ENCODE data around the gene ATG4A.

ATG4A gene

DNA sequence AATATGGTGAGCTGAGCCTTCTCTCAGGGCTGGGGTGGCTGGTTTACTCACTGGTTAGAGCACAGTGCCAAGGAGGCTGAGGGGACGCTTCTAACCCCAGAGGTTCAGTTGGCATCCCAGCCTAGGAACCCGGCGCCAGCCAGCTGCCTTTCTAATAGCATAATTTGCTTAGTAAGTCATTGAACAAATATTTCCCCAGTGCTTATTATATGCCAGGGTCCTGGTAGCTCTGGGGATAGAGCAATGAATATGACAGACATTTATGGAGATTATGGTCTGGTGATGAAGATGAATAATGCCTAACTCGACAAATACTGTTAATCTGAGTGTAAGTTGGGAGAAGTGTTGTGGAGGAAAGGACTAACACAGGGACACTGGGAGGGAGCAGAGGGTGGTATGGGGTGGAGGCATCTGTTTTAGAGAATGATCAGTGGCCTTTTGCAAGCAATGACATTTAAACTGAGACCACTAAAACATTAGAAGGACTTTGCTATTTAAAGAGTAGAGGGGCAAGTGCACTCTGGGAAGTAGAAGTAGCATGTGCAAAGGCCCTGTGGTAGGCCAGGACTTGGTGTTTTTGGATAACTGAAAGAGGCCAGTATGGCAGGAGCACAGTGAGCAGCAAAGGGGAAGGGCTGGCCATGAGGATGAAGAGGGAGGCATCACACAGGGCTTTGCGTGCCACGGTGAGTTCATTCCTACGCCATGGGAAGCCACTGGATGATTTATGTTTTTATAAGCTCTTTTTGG is 71.9 kb downstream of the ATG4A start:
- Histone ChIP-seq H3K27ac (ENCODE audit: insufficient read depth, low read length, poor library complexity, severe bottlenecking) (no peak overlapping the region), H3K4me1 (ENCODE audit: control insufficient read depth, insufficient read depth, low read length, poor library complexity, severe bottlenecking) (no peaks in the 10 kb centered on the region), H3K9me3 (ENCODE audit: control insufficient read depth, low read length) (no peaks in the 10 kb centered on the region), H3K36me3 (ENCODE audit: control insufficient read depth, insufficient read depth, low read length) (no peaks in the 10 kb centered on the region), H3K27me3 (replicated peaks; ENCODE audit: control insufficient read depth, insufficient read depth, low read length, poor library complexity, severe bottlenecking) (no peaks in the 10 kb centered on the region), H3K4me3 (ENCODE audit: insufficient read depth, low read depth, low read length, poor library complexity, severe bottlenecking) (no peak overlapping the region)
- no peak for DNase-seq

DNA sequence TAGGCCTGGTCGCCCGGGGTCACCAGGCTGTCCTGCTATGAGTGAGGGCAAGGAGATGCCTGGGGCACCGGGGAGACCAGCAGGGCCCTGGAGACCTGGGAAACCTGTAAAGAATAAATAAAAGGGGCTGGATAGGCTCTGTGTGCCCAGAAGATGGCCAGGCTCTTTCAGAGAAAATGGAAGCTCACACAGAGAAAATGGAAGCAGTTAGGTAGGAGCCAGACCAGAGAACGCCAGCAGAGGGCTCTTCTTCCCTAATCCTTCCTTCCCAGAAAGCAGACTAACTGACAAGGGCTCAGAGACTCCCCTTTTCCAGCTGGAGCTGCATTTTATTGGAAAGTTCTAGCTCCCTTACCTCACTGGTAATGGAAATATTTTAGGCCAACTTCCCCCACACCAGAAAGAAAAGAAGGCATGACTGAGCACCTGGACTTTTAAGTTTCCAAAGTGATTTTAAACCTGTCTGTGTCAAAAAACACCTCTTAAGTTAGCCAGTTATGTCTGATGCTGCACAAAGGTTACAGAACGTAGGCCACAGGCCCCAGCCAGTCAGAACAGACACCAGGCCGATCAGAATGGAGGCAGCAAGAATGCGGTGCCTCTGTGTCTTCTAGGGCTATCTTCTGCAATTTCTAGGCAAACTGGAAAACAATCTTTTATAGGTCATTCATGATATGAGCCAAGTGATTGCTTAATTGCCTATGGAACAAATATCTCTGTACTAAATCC is 74.0 kb downstream of the ATG4A start:
- DNase-seq = no peak

DNA sequence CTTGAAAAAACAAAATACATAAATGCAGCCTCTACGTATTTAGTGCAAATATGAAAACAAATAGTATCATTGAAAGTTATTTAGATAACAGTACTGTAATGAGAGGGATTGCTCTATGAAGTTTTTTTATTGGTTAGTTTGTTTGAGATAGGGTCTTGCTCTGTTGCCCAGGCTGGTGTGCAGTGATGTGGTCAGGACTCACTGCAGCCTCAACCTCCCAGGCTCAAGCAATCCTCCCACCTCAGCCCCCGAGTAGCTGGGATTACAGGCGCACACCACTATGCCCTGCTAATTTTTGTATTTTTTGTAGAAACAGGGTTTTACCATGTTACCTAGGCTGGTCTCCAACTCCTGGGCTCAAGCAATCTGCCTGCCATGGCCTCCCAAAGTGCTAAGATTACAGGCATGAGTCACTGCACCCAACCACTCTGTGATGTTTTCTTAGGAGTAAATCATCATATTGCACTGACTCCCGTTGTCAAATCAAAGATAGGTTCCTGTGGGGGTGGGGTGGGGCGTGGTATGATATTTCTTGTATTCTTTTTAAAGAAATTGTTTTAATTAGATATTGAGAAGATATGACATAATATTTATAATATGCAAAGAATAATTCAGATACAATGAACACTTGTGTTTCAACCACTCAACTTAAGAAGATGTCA is 75.8 kb downstream of the ATG4A start:
- no peaks in the 10 kb centered on the region for H3K36me3 ChIP-seq (ENCODE audit: control insufficient read depth, insufficient read depth, low read length)
- H3K27ac ChIP-seq (ENCODE audit: insufficient read depth, low read length, poor library complexity, severe bottlenecking) = no peak overlapping the region
- no peaks in the 10 kb centered on the region for H3K4me1 ChIP-seq (ENCODE audit: control insufficient read depth, insufficient read depth, low read length, poor library complexity, severe bottlenecking)
- no peaks in the 10 kb centered on the region for H3K9me3 ChIP-seq (ENCODE audit: control insufficient read depth, low read length)
- no peak for DNase-seq
- H3K4me3 ChIP-seq (ENCODE audit: insufficient read depth, low read depth, low read length, poor library complexity, severe bottlenecking) = no peak overlapping the region
- H3K27me3 ChIP-seq (replicated peaks; ENCODE audit: control insufficient read depth, insufficient read depth, low read length, poor library complexity, severe bottlenecking) = no peaks in the 10 kb centered on the region

More for the DNA sequence above, 74.0 kb downstream of the ATG4A start:
- Histone ChIP-seq H3K9me3 (ENCODE audit: control insufficient read depth, low read length) (no peaks in the 10 kb centered on the region), H3K27ac (ENCODE audit: insufficient read depth, low read length, poor library complexity, severe bottlenecking) (no peak overlapping the region), H3K4me1 (ENCODE audit: control insufficient read depth, insufficient read depth, low read length, poor library complexity, severe bottlenecking) (no peaks in the 10 kb centered on the region), H3K36me3 (ENCODE audit: control insufficient read depth, insufficient read depth, low read length) (no peaks in the 10 kb centered on the region), H3K27me3 (replicated peaks; ENCODE audit: control insufficient read depth, insufficient read depth, low read length, poor library complexity, severe bottlenecking) (no peaks in the 10 kb centered on the region), H3K4me3 (ENCODE audit: insufficient read depth, low read depth, low read length, poor library complexity, severe bottlenecking) (no peak overlapping the region)

DNA sequence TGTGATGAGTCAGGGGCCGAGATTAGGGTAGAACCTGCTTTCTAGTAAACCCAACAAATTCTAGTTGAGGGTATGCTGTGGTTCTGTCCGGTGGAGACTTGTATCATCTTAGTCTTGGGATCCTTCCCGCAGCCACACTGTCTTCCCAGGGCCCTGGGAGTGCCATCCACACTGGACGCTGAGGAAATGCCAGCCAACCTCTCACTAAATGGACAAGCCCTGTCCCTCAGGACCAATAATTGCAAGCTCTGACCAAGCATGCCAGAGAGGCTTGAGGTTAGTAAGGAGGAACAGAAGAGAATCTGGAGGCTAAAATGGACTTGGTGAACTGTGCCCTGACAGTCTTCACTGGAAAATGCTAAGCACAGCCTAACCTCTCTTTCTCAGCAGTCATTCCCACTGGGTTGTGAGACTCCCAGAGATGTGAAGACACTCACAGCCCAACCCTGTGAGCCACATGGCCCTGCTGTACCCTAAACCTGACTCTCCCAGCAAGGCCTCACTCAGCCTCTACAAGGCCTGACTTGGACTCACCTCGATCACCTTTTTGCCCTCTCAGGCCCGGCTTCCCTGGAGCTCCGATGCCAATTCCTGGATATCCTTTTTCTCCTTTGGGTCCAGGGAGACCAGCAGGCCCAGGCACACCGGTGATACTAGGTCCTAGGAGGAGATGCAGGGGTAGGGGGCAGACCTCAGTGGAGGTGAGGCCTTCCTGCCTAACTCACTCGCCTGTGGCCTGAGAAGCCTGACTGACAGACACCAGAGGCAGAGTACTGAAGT is 77.6 kb downstream of the ATG4A start:
- Histone ChIP-seq H3K36me3 (ENCODE audit: control insufficient read depth, insufficient read depth, low read length) (no peaks in the 10 kb centered on the region), H3K9me3 (ENCODE audit: control insufficient read depth, low read length) (no peaks in the 10 kb centered on the region), H3K27ac (ENCODE audit: insufficient read depth, low read length, poor library complexity, severe bottlenecking) (no peak overlapping the region), H3K4me1 (ENCODE audit: control insufficient read depth, insufficient read depth, low read length, poor library complexity, severe bottlenecking) (no peaks in the 10 kb centered on the region), H3K4me3 (ENCODE audit: insufficient read depth, low read depth, low read length, poor library complexity, severe bottlenecking) (no peak overlapping the region), H3K27me3 (replicated peaks; ENCODE audit: control insufficient read depth, insufficient read depth, low read length, poor library complexity, severe bottlenecking) (no peaks in the 10 kb centered on the region)
- no peak for DNase-seq

DNA sequence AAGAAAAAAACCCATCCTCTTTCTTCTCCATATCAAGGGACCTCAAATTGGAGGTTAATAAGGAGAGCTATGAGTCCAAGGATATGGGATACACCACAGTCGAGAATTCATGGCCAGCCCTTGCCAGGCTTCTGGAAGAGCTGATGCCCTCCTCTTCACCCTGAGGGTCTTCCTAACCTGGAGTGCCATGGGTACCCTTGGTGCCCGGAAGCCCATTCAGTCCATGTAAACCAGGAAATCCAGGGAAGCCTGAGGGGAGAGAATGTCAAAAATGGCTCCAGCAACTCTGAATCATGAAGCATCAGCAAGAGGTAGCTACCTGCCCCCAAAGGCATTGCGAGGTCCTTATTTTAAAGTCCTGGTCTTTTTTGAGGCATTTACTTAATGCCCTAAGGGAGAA is 78.2 kb downstream of the ATG4A start:
- Histone ChIP-seq H3K27ac (ENCODE audit: insufficient read depth, low read length, poor library complexity, severe bottlenecking) (no peak overlapping the region), H3K27me3 (replicated peaks; ENCODE audit: control insufficient read depth, insufficient read depth, low read length, poor library complexity, severe bottlenecking) (no peaks in the 10 kb centered on the region), H3K9me3 (ENCODE audit: control insufficient read depth, low read length) (no peaks in the 10 kb centered on the region), H3K36me3 (ENCODE audit: control insufficient read depth, insufficient read depth, low read length) (no peaks in the 10 kb centered on the region), H3K4me3 (ENCODE audit: insufficient read depth, low read depth, low read length, poor library complexity, severe bottlenecking) (no peak overlapping the region), H3K4me1 (ENCODE audit: control insufficient read depth, insufficient read depth, low read length, poor library complexity, severe bottlenecking) (no peaks in the 10 kb centered on the region)
- no peak for DNase-seq

DNA sequence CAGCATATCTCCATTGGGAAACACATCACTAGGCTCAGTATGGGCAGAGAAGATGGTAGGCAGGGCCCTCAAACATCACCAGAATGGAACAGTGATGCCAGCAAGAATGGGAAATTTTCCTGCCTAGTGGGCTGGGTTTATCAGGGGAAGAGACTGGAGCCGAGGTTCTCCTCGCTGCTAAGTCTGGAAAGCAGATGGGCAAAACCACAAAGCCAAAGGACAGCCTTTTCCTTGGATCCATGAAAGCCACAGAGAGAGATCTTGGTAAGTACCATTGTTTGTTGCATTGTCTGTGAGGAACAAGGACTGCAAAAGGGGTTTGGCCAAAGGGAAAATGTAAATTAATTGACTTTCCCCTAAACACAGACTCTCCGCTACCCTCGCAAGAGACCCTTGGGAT is 80.1 kb downstream of the ATG4A start:
- Histone ChIP-seq H3K9me3 (ENCODE audit: control insufficient read depth, low read length) (no peaks in the 10 kb centered on the region), H3K36me3 (ENCODE audit: control insufficient read depth, insufficient read depth, low read length) (no peaks in the 10 kb centered on the region), H3K4me1 (ENCODE audit: control insufficient read depth, insufficient read depth, low read length, poor library complexity, severe bottlenecking) (no peaks in the 10 kb centered on the region), H3K4me3 (ENCODE audit: insufficient read depth, low read depth, low read length, poor library complexity, severe bottlenecking) (no peak overlapping the region), H3K27ac (ENCODE audit: insufficient read depth, low read length, poor library complexity, severe bottlenecking) (no peak overlapping the region), H3K27me3 (replicated peaks; ENCODE audit: control insufficient read depth, insufficient read depth, low read length, poor library complexity, severe bottlenecking) (no peaks in the 10 kb centered on the region)
- DNase-seq = no peak

DNA sequence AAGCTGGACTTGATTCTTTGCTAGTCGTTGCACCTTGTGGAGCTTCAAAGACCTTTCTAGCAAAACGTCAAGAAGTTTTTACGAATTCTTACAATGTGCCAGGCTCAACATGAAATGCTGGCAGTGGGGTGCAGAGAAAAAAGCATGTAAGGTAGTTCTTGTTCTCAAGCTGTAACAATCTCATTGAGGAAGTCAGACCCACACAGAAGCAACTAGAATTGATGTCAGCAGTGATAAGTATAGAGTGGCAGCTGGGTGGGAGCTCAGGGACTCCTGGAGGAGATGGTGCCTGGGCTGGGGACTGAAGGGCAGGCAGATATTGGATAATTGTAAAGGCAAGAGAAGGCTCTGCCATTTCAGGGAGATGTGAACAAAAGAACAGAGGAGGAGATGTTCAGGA is 82.3 kb downstream of the ATG4A start:
- H3K9me3 ChIP-seq (ENCODE audit: control insufficient read depth, low read length) = no peaks in the 10 kb centered on the region
- no peak overlapping the region for H3K27ac ChIP-seq (ENCODE audit: insufficient read depth, low read length, poor library complexity, severe bottlenecking)
- H3K36me3 ChIP-seq (ENCODE audit: control insufficient read depth, insufficient read depth, low read length) = no peaks in the 10 kb centered on the region
- no peak for DNase-seq
- H3K27me3 ChIP-seq (replicated peaks; ENCODE audit: control insufficient read depth, insufficient read depth, low read length, poor library complexity, severe bottlenecking) = no peaks in the 10 kb centered on the region
- H3K4me3 ChIP-seq (ENCODE audit: insufficient read depth, low read depth, low read length, poor library complexity, severe bottlenecking) = no peak overlapping the region
- H3K4me1 ChIP-seq (ENCODE audit: control insufficient read depth, insufficient read depth, low read length, poor library complexity, severe bottlenecking) = no peaks in the 10 kb centered on the region

DNA sequence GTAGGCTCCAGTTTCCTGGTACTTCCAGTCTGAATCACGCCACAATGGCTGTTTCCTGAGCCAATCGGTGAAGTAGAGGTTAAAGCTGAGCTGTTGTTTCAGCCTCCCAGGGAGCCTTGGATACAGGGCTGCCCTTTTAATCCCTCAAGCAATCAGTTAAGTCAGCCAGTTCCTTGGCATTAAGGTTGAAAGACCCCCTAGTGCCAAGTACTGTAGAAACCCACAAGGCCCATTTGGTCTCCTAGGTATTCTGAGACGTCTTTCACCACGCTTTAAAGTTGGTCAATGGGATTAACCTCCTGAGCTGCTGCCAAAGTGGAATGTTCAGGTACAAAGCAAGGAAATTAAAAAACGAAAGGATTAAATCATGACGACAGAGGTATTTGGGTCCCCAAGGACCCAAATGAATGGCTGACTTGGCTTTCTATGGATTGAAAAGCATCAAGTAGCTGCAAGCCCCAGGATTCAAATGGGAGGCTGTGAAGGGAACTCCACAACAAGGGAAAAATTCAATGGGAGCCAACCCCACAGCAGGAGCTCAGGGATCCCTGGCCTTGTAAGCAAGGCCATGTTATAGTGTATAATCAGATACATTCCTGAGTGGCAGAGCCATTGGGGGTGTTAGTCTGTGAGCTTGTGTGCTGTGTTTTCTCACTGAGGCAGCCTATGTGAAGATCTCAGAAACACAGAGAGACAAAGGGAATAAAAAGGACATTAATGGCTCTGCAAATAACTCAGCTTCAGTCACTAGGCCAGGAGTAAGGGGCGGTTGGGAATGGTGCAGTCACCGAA is 86.0 kb downstream of the ATG4A start:
- Histone ChIP-seq H3K9me3 (ENCODE audit: control insufficient read depth, low read length) (no peaks in the 10 kb centered on the region), H3K36me3 (ENCODE audit: control insufficient read depth, insufficient read depth, low read length) (no peaks in the 10 kb centered on the region), H3K4me3 (ENCODE audit: insufficient read depth, low read depth, low read length, poor library complexity, severe bottlenecking) (no peak overlapping the region), H3K4me1 (ENCODE audit: control insufficient read depth, insufficient read depth, low read length, poor library complexity, severe bottlenecking) (no peaks in the 10 kb centered on the region), H3K27me3 (replicated peaks; ENCODE audit: control insufficient read depth, insufficient read depth, low read length, poor library complexity, severe bottlenecking) (no peaks in the 10 kb centered on the region), H3K27ac (ENCODE audit: insufficient read depth, low read length, poor library complexity, severe bottlenecking) (no peak overlapping the region)
- DNase-seq = no peak

DNA sequence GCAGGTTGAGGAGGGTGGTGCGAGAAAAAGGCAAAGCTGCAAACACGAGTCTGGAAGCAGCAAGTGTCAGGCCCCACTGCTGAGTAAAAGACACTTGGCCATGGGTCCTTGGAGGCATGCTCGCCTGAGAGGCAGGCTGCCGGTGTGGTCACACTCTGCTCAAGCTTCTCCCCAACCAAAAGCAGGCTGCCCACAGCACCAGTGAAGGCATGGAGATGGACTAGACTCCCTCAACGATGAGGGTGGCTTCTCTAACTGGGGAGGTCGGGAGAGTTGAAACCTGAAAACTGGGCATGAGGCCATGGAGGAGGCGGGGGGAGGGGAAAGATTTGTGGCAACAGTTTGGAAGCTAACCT is 86.5 kb downstream of the ATG4A start:
- H3K4me1 ChIP-seq (ENCODE audit: control insufficient read depth, insufficient read depth, low read length, poor library complexity, severe bottlenecking) = no peaks in the 10 kb centered on the region
- H3K4me3 ChIP-seq (ENCODE audit: insufficient read depth, low read depth, low read length, poor library complexity, severe bottlenecking) = no peak overlapping the region
- H3K36me3 ChIP-seq (ENCODE audit: control insufficient read depth, insufficient read depth, low read length) = no peaks in the 10 kb centered on the region
- no peak overlapping the region for H3K27ac ChIP-seq (ENCODE audit: insufficient read depth, low read length, poor library complexity, severe bottlenecking)
- DNase-seq = no peak
- no peaks in the 10 kb centered on the region for H3K27me3 ChIP-seq (replicated peaks; ENCODE audit: control insufficient read depth, insufficient read depth, low read length, poor library complexity, severe bottlenecking)
- H3K9me3 ChIP-seq (ENCODE audit: control insufficient read depth, low read length) = no peaks in the 10 kb centered on the region
